Astrocyte (in vitro differentiated cells and primary cell): ENCODE measurements around the gene COL18A1. TPM values are rescaled to one million over a fixed set of nuclear protein-coding genes. Genes with fewer than 3 reads are reported as not detected.

Source experiments
- DNase-seq: peaks from one replicate; pipeline ENCODE4 v3.0.0-alpha.2; 2010; ENCODE audit warnings: low read depth
- FAIRE-seq: peaks from 2 replicates; lab custom pipeline; 2011; peaks lifted over from hg19 to GRCh38; lab: Jason Lieb, UNC
- H2AFZ ChIP-seq: 2 replicates; pipeline ENCODE4 v1.6.0; 2012; ENCODE audit warnings: low read depth, low read length, inconsistent platforms
- H3K27ac ChIP-seq: 2 replicates; pipeline ENCODE4 v1.5.1; 2011; ENCODE audit warnings: low read depth, low read length, inconsistent platforms
- H3K27me3 ChIP-seq: 2 replicates; pipeline ENCODE4 v1.6.0; 2011; ENCODE audit warnings: low read length, inconsistent platforms; ENCODE audit not compliant: insufficient read depth
- H3K36me3 ChIP-seq: 2 replicates; pipeline ENCODE4 v1.5.1; 2011; ENCODE audit warnings: low read length, inconsistent platforms; ENCODE audit not compliant: insufficient read depth
- H3K4me1 ChIP-seq: 2 replicates; pipeline ENCODE4 v1.5.1; 2011; ENCODE audit warnings: low read length, inconsistent platforms; ENCODE audit not compliant: insufficient read depth
- H3K4me2 ChIP-seq: 2 replicates; pipeline ENCODE4 v1.6.0; 2012; ENCODE audit warnings: low read length, inconsistent platforms
- H3K4me3 ChIP-seq: 2 replicates; pipeline ENCODE4 v1.5.1; 2011; ENCODE audit warnings: low read depth, mild to moderate bottlenecking, low read length, inconsistent platforms; ENCODE audit not compliant: insufficient read depth
- H3K79me2 ChIP-seq: 2 replicates; pipeline ENCODE4 v1.6.0; 2012; ENCODE audit warnings: mild to moderate bottlenecking, low read length, inconsistent platforms; ENCODE audit not compliant: insufficient read depth
- H3K9ac ChIP-seq: 2 replicates; pipeline ENCODE4 v1.6.0; 2012; ENCODE audit warnings: mild to moderate bottlenecking, low read length, inconsistent platforms
- H3K9me3 ChIP-seq: 2 replicates; pipeline ENCODE4 v1.5.1; 2012; ENCODE audit warnings: low read depth, mild to moderate bottlenecking, low read length, inconsistent platforms; ENCODE audit not compliant: insufficient read depth
- H4K20me1 ChIP-seq: 2 replicates; pipeline ENCODE4 v1.6.0; 2012; ENCODE audit warnings: low read length, inconsistent platforms; ENCODE audit not compliant: insufficient read depth
- H3K27ac Mint-ChIP-seq: one replicate; pipeline ENCODE4 v1.8.0; 2021; ENCODE audit warnings: mild to moderate bottlenecking, mixed read lengths; ENCODE audit not compliant: unreplicated experiment
- H3K27me3 Mint-ChIP-seq: one replicate; pipeline ENCODE4 v1.8.0; 2021; ENCODE audit warnings: low read depth, mixed read lengths; ENCODE audit not compliant: unreplicated experiment
- H3K36me3 Mint-ChIP-seq: one replicate; pipeline ENCODE4 v1.8.0; 2021; ENCODE audit warnings: low read depth, mixed read lengths; ENCODE audit not compliant: unreplicated experiment
- H3K4me1 Mint-ChIP-seq: one replicate; pipeline ENCODE4 v1.8.0; 2021; ENCODE audit warnings: low read depth, mixed read lengths; ENCODE audit not compliant: unreplicated experiment
- H3K4me3 Mint-ChIP-seq: one replicate; pipeline ENCODE4 v1.8.0; 2021; ENCODE audit warnings: mild to moderate bottlenecking, moderate library complexity, mixed read lengths; ENCODE audit not compliant: unreplicated experiment
- H3K9me3 Mint-ChIP-seq: one replicate; pipeline ENCODE4 v1.8.0; 2021; ENCODE audit warnings: mild to moderate bottlenecking, mixed read lengths; ENCODE audit not compliant: unreplicated experiment
- CTCF ChIP-seq: IDR thresholded peaks from 2 replicates; pipeline ENCODE4 v1.5.1; 2011; ENCODE audit warnings: low read depth, mild to moderate bottlenecking, inconsistent platforms, low read length, moderate library complexity; ENCODE audit not compliant: insufficient read depth
- EZH2 ChIP-seq: IDR thresholded peaks from 2 replicates; pipeline ENCODE4 v1.6.1; 2012; ENCODE audit warnings: mild to moderate bottlenecking, low read length, inconsistent platforms; ENCODE audit not compliant: insufficient read depth
- total RNA-seq: library from RNA; stranded (reverse); gene quantifications from 2 replicates; pipeline ENCODE4 v1.2.1, GENCODE V29; 2021

COL18A1 gene
- total RNA-seq, 1 donor from 2014 or later: 616 TPM

GRCh38 chr21:45443595-45444181 is 38.7 kb downstream of the COL18A1 start:
- H3K36me3 ChIP-seq: no peaks in the 10 kb centered on the region
- H3K27me3 ChIP-seq: no peaks in the 10 kb centered on the region
- H3K79me2 ChIP-seq: peaks cover 64% of the 10 kb centered on the region
- FAIRE-seq (no peak), DNase-seq (no peak)
- H3K4me3 ChIP-seq: no peak overlapping the region
- no peak overlapping the region for H3K27ac ChIP-seq
- H4K20me1 ChIP-seq: peaks cover 47% of the 10 kb centered on the region
- Mint-ChIP-seq H3K27ac (peak overlapping the region; percentile 41), H3K27me3 (no peaks in the 10 kb centered on the region), H3K4me3 (no peak overlapping the region), H3K36me3 (peaks cover 22% of the 10 kb centered on the region), H3K4me1 (peaks cover 15% of the 10 kb centered on the region), H3K9me3 (peaks cover 2% of the 10 kb centered on the region)
- H2AFZ ChIP-seq: no peak overlapping the region
- TF ChIP-seq CTCF (no peak), EZH2 (no peak)
- no peak overlapping the region for H3K4me2 ChIP-seq
- peaks cover 2% of the 10 kb centered on the region for H3K9me3 ChIP-seq
- no peak overlapping the region for H3K9ac ChIP-seq
- peaks cover 11% of the 10 kb centered on the region for H3K4me1 ChIP-seq

- Histone ChIP-seq H3K4me1 (peaks cover 4% of the 10 kb centered on the region), H3K36me3 (no peaks in the 10 kb centered on the region), H3K27me3 (no peaks in the 10 kb centered on the region), H3K27ac (no peak overlapping the region), H3K79me2 (peaks cover 65% of the 10 kb centered on the region), H3K9me3 (peaks cover 2% of the 10 kb centered on the region), H3K4me3 (no peak overlapping the region), H2AFZ (no peak overlapping the region), H3K9ac (no peak overlapping the region), H3K4me2 (no peak overlapping the region), H4K20me1 (peaks cover 52% of the 10 kb centered on the region)
- Mint-ChIP-seq H3K4me3 (no peak overlapping the region), H3K9me3 (peaks cover 2% of the 10 kb centered on the region), H3K27me3 (no peaks in the 10 kb centered on the region), H3K27ac (no peak overlapping the region), H3K4me1 (peaks cover 17% of the 10 kb centered on the region), H3K36me3 (peaks cover 26% of the 10 kb centered on the region)
- FAIRE-seq (no peak), DNase-seq (no peak)
- no peak for TF ChIP-seq EZH2
- no peak for TF ChIP-seq CTCF
These were observed 39.4 kb downstream of the COL18A1 start for GRCh38 chr21:45444385-45444784.

- Mint-ChIP-seq H3K4me1 (peaks cover 22% of the 10 kb centered on the region), H3K27ac (no peak overlapping the region), H3K9me3 (peaks cover 2% of the 10 kb centered on the region), H3K36me3 (peaks cover 27% of the 10 kb centered on the region), H3K4me3 (no peak overlapping the region), H3K27me3 (no peaks in the 10 kb centered on the region)
- H3K9ac ChIP-seq: no peak overlapping the region
- no peak overlapping the region for H3K4me2 ChIP-seq
- H3K4me1 ChIP-seq: peaks cover 4% of the 10 kb centered on the region
- no peak for FAIRE-seq
- no peaks in the 10 kb centered on the region for H3K36me3 ChIP-seq
- no peak overlapping the region for H3K27ac ChIP-seq
- peaks cover 73% of the 10 kb centered on the region for H3K79me2 ChIP-seq
- TF ChIP-seq EZH2: no peak
- no peak for TF ChIP-seq CTCF
- peaks cover 46% of the 10 kb centered on the region for H4K20me1 ChIP-seq
- no peaks in the 10 kb centered on the region for H3K27me3 ChIP-seq
- H2AFZ ChIP-seq: no peak overlapping the region
- H3K4me3 ChIP-seq: no peak overlapping the region
- DNase-seq: no peak
- H3K9me3 ChIP-seq: peaks cover 2% of the 10 kb centered on the region
These were observed 40.4 kb downstream of the COL18A1 start for GRCh38 chr21:45445369-45445768.
